ENCODE results near the gene ASTN2.

Gene ASTN2

GRCh38 chr9:117453737-117454136 lies 38.9 kb upstream of the ASTN2 start:
- no peak for TF ChIP-seq CTCF (IDR thresholded peaks at IDR 0.05)
- Histone ChIP-seq H3K27ac (no peak overlapping the region), H3K4me3 (no peak overlapping the region)
- DNase-seq (ENCODE audit: low spot score): no peak

- Histone ChIP-seq H3K27ac (no peak overlapping the region), H3K4me3 (no peak overlapping the region)
- no peak for TF ChIP-seq CTCF (IDR thresholded peaks at IDR 0.05)
- DNase-seq (ENCODE audit: low spot score): no peak
Observed at GRCh38 chr9:117451311-117451710, 36.5 kb upstream of the ASTN2 start.

- no peak for TF ChIP-seq CTCF (IDR thresholded peaks at IDR 0.05)
- Histone ChIP-seq H3K4me3 (no peak overlapping the region), H3K27ac (no peak overlapping the region)
- DNase-seq (ENCODE audit: low spot score): no peak
Observed at GRCh38 chr9:117448066-117448465, 33.2 kb upstream of the ASTN2 start.

- TF ChIP-seq CTCF (IDR thresholded peaks at IDR 0.05): no peak
Observed at GRCh38 chr9:117445631-117446030, 30.8 kb upstream of the ASTN2 start.

GRCh38 chr9:117444501-117444900 lies 29.6 kb upstream of the ASTN2 start:
- no peak for DNase-seq (ENCODE audit: low spot score)
- TF ChIP-seq CTCF (IDR thresholded peaks at IDR 0.05): no peak
- Histone ChIP-seq H3K27ac (no peak overlapping the region), H3K4me3 (no peak overlapping the region)

More at GRCh38 chr9:117445631-117446030, 30.8 kb upstream of the ASTN2 start:
- H3K27ac ChIP-seq: no peak overlapping the region
- no peak overlapping the region for H3K4me3 ChIP-seq
- no peak for DNase-seq (ENCODE audit: low spot score)

GRCh38 chr9:117437283-117437682 lies 22.4 kb upstream of the ASTN2 start:
- H3K27ac ChIP-seq: no peak overlapping the region
- TF ChIP-seq CTCF (IDR thresholded peaks at IDR 0.05): no peak
- no peak overlapping the region for H3K4me3 ChIP-seq
- DNase-seq (ENCODE audit: low spot score): no peak

GRCh38 chr9:117435630-117436261 lies 20.9 kb upstream of the ASTN2 start:
- DNase-seq (ENCODE audit: low spot score): no peak
- no peak for TF ChIP-seq CTCF (IDR thresholded peaks at IDR 0.05)
- Histone ChIP-seq H3K4me3 (no peak overlapping the region), H3K27ac (no peak overlapping the region)
